ENCODE results near the gene PPP1R3G.

Gene PPP1R3G

DNA sequence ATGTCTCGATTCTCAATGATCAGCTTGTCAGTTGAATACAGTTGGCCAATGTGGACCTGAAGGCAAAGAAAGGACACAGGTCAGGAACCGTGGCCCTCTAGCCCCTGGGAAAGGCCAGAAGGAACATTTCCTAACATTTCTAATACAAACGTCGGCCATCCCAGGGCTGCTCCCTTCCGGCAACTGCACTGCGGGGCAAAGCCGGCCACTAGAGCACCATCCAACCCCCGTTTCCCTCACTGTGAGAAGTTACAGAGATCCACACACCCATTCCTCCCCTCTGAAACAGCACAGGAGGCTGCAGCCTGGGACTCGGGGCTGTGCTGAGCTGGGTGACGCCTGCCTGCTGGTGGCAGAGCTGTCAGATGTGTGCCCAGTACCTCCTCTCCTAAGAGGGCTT is 24.3 kb downstream of the PPP1R3G start:
- TF ChIP-seq ZNF70 (CRISPR knock-in tag; IDR thresholded peaks at IDR 0.05) (no peak), SNAI2 (CRISPR knock-in tag; IDR thresholded peaks at IDR 0.05) (no peak), ARNTL (CRISPR knock-in tag; IDR thresholded peaks at IDR 0.05; ENCODE audit: borderline replicate concordance, low read depth) (no peak), ZFP30 (CRISPR knock-in tag; IDR thresholded peaks at IDR 0.05) (no peak), ZNF565 (CRISPR knock-in tag; conservative IDR thresholded peaks at IDR 0.05; ENCODE audit: low read depth) (no peak), ZNF8 (CRISPR knock-in tag; IDR thresholded peaks at IDR 0.05) (no peak), GLIS3 (CRISPR knock-in tag; IDR thresholded peaks at IDR 0.05) (no peak), ESRRG (CRISPR knock-in tag; IDR thresholded peaks at IDR 0.05) (no peak), PPARA (CRISPR knock-in tag; IDR thresholded peaks at IDR 0.05; ENCODE audit: borderline replicate concordance) (no peak), ZC3H10 (CRISPR knock-in tag; IDR thresholded peaks at IDR 0.05) (no peak), ISL1 (CRISPR knock-in tag; IDR thresholded peaks at IDR 0.05) (no peak), TOX (CRISPR knock-in tag; IDR thresholded peaks at IDR 0.05; ENCODE audit: borderline replicate concordance) (no peak), OSR1 (CRISPR knock-in tag; IDR thresholded peaks at IDR 0.05) (no peak)
- TF ChIP-seq, protein P1, sequence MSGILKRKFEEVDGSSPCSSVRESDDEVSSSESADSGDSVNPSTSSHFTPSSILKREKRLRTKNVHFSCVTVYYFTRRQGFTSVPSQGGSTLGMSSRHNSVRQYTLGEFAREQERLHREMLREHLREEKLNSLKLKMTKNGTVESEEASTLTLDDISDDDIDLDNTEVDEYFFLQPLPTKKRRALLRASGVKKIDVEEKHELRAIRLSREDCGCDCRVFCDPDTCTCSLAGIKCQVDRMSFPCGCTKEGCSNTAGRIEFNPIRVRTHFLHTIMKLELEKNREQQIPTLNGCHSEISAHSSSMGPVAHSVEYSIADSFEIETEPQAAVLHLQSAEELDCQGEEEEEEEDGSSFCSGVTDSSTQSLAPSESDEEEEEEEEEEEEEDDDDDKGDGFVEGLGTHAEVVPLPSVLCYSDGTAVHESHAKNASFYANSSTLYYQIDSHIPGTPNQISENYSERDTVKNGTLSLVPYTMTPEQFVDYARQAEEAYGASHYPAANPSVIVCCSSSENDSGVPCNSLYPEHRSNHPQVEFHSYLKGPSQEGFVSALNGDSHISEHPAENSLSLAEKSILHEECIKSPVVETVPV (CRISPR knock-in tag; IDR thresholded peaks at IDR 0.05) = no peak
- TF ChIP-seq, protein P2, sequence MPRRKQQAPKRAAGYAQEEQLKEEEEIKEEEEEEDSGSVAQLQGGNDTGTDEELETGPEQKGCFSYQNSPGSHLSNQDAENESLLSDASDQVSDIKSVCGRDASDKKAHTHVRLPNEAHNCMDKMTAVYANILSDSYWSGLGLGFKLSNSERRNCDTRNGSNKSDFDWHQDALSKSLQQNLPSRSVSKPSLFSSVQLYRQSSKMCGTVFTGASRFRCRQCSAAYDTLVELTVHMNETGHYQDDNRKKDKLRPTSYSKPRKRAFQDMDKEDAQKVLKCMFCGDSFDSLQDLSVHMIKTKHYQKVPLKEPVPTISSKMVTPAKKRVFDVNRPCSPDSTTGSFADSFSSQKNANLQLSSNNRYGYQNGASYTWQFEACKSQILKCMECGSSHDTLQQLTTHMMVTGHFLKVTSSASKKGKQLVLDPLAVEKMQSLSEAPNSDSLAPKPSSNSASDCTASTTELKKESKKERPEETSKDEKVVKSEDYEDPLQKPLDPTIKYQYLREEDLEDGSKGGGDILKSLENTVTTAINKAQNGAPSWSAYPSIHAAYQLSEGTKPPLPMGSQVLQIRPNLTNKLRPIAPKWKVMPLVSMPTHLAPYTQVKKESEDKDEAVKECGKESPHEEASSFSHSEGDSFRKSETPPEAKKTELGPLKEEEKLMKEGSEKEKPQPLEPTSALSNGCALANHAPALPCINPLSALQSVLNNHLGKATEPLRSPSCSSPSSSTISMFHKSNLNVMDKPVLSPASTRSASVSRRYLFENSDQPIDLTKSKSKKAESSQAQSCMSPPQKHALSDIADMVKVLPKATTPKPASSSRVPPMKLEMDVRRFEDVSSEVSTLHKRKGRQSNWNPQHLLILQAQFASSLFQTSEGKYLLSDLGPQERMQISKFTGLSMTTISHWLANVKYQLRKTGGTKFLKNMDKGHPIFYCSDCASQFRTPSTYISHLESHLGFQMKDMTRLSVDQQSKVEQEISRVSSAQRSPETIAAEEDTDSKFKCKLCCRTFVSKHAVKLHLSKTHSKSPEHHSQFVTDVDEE (CRISPR knock-in tag; IDR thresholded peaks at IDR 0.05) = no peak
- TF ChIP-seq, protein P3, sequence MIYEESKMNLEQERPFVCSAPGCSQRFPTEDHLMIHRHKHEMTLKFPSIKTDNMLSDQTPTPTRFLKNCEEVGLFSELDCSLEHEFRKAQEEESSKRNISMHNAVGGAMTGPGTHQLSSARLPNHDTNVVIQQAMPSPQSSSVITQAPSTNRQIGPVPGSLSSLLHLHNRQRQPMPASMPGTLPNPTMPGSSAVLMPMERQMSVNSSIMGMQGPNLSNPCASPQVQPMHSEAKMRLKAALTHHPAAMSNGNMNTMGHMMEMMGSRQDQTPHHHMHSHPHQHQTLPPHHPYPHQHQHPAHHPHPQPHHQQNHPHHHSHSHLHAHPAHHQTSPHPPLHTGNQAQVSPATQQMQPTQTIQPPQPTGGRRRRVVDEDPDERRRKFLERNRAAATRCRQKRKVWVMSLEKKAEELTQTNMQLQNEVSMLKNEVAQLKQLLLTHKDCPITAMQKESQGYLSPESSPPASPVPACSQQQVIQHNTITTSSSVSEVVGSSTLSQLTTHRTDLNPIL (CRISPR knock-in tag; IDR thresholded peaks at IDR 0.05; ENCODE audit: low read depth) = no peak
- TF ChIP-seq, protein P4, sequence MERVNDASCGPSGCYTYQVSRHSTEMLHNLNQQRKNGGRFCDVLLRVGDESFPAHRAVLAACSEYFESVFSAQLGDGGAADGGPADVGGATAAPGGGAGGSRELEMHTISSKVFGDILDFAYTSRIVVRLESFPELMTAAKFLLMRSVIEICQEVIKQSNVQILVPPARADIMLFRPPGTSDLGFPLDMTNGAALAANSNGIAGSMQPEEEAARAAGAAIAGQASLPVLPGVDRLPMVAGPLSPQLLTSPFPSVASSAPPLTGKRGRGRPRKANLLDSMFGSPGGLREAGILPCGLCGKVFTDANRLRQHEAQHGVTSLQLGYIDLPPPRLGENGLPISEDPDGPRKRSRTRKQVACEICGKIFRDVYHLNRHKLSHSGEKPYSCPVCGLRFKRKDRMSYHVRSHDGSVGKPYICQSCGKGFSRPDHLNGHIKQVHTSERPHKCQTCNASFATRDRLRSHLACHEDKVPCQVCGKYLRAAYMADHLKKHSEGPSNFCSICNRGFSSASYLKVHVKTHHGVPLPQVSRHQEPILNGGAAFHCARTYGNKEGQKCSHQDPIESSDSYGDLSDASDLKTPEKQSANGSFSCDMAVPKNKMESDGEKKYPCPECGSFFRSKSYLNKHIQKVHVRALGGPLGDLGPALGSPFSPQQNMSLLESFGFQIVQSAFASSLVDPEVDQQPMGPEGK (CRISPR knock-in tag; IDR thresholded peaks at IDR 0.05; ENCODE audit: borderline replicate concordance) = no peak
- no peak for ATAC-seq

DNA sequence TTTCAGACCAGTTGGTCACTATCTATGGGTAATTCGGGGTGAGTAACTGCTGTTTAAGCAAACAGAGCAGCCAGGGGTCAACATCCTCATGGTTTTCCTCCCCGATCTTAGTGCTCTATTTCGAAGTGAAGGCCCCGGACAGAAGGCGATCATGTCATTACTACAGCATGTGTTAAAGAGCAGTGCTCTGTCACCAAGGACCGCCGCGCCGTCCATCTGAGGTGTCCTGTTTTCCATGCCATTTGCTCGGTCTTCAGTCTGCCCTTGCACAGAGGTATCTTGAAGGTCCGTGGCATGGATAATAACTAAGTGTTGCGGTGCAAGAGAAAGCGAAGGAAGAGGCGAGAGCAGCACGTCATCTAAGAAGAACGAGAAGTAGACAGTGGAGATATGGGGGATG is 25.1 kb downstream of the PPP1R3G start:
- TF ChIP-seq ARNTL (CRISPR knock-in tag; IDR thresholded peaks at IDR 0.05; ENCODE audit: borderline replicate concordance, low read depth) (no peak), ISL1 (CRISPR knock-in tag; IDR thresholded peaks at IDR 0.05) (no peak), BACH2 (CRISPR knock-in tag; IDR thresholded peaks at IDR 0.05; ENCODE audit: borderline replicate concordance) (no peak), ESRRG (CRISPR knock-in tag; IDR thresholded peaks at IDR 0.05) (no peak), ZNF8 (CRISPR knock-in tag; IDR thresholded peaks at IDR 0.05) (no peak), ZC3H10 (CRISPR knock-in tag; IDR thresholded peaks at IDR 0.05) (no peak), GLIS3 (CRISPR knock-in tag; IDR thresholded peaks at IDR 0.05) (no peak), ZFP30 (CRISPR knock-in tag; IDR thresholded peaks at IDR 0.05) (no peak), OSR1 (CRISPR knock-in tag; IDR thresholded peaks at IDR 0.05) (no peak), ZNF70 (CRISPR knock-in tag; IDR thresholded peaks at IDR 0.05) (no peak), ZFP3 (CRISPR knock-in tag; IDR thresholded peaks at IDR 0.05) (no peak), SNAI2 (CRISPR knock-in tag; IDR thresholded peaks at IDR 0.05) (no peak)
- TF ChIP-seq, protein P1 (CRISPR knock-in tag; IDR thresholded peaks at IDR 0.05) = no peak
- TF ChIP-seq, protein P3 (CRISPR knock-in tag; IDR thresholded peaks at IDR 0.05; ENCODE audit: low read depth) = no peak
- TF ChIP-seq, protein P5, sequence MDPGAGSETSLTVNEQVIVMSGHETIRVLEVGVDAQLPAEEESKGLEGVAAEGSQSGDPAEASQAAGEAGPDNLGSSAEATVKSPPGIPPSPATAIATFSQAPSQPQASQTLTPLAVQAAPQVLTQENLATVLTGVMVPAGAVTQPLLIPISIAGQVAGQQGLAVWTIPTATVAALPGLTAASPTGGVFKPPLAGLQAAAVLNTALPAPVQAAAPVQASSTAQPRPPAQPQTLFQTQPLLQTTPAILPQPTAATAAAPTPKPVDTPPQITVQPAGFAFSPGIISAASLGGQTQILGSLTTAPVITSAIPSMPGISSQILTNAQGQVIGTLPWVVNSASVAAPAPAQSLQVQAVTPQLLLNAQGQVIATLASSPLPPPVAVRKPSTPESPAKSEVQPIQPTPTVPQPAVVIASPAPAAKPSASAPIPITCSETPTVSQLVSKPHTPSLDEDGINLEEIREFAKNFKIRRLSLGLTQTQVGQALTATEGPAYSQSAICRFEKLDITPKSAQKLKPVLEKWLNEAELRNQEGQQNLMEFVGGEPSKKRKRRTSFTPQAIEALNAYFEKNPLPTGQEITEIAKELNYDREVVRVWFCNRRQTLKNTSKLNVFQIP (CRISPR knock-in tag; IDR thresholded peaks at IDR 0.05; ENCODE audit: borderline replicate concordance, low read depth) = no peak
- TF ChIP-seq, protein P4 (CRISPR knock-in tag; IDR thresholded peaks at IDR 0.05; ENCODE audit: borderline replicate concordance) = no peak
- no peak for ATAC-seq

Measured in SK-N-SH treated with all-trans-retinoic acid at 6 μM for 48 hours (cell line).